T-helper 2 cell treated with Interferon-gamma antibody and Interleukin-4, amounts not matched to agents 100 ng/mL and 5 ng/mL, for 36 hours (primary cell): Measurements from ENCODE around the gene NSMCE1. TPM values are rescaled to one million over a fixed set of nuclear protein-coding genes. Genes with fewer than 3 reads are reported as not detected.
"Not testable (repeated sequence)": the region's sequence is repeated elsewhere in the genome, so short reads cannot be mapped to it uniquely, and the experiment has no call there.

Experiments used
- intact Hi-C: fragments of 100-400 bp; cut with micrococcal nuclease; formaldehyde crosslinking; loops from one replicate; pipeline ENCODE4 v1.15.1; 2023
- total RNA-seq: library from RNA; stranded (reverse); gene quantifications from 2 replicates; pipeline ENCODE4 v1.2.3, GENCODE V29; 2022

NSMCE1 gene
- total RNA-seq, 1 donor from 2014 or later: 123 TPM

DNA sequence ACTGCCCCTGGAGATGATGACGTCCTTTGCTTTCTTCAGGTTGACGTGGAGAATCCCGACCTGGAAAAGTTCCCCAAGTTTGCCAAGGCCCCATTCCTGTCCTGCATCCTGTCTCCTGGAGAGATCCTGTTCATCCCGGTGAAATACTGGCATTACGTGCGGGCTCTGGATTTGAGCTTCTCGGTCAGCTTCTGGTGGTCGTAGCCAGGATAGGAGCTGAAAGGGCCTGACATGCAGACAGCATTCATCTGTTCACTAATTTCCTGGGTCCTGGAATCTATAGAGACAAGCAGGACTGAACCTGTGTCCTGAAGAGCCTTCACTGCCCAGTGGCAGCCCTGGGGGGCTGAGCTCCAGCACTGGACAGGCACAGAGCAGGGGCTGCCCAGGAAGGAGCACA, 48.0 kb downstream of the NSMCE1 start:
- intact Hi-C loops: no loop called here

DNA sequence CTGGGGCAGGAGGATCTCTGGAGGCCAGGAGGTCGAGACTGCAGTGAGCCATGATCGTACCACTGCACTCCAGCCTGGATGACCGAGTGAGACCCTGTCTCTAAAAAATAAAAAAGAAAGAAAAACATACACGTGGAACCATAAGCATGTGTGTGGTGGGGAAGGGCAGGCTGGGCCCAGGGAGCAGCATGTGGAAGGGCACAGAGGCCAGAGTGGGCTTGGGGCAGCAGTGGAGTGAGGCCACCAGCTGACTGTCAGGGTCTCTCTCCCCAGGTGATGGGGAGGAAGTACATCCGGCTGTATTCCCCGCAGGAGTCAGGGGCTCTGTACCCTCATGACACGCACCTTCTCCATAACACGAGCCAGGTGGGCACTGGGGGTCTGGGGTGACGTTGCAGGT, 48.5 kb downstream of the NSMCE1 start:
- intact Hi-C loops: no loop called here

DNA sequence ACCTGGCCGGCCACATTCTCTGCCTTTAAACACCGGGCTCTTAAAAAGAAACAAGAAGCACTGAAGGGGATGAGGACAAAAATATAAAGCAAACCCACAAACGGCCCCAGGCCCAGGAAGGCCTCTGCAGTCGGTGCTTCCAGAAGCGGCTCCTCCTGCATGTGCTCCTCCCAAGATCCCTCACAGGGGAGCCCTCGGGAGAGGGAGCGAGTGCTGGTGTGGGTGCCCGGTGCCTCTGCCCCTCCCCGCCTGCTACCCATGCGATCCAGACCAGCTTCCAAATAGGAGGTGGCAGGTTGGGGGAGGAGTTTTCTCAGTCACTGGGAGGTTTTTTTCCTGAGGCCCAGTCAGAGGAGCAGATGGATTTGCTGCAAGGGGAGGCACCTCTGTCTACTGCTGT, 49.4 kb downstream of the NSMCE1 start:
- intact Hi-C loops: no loop called here

DNA sequence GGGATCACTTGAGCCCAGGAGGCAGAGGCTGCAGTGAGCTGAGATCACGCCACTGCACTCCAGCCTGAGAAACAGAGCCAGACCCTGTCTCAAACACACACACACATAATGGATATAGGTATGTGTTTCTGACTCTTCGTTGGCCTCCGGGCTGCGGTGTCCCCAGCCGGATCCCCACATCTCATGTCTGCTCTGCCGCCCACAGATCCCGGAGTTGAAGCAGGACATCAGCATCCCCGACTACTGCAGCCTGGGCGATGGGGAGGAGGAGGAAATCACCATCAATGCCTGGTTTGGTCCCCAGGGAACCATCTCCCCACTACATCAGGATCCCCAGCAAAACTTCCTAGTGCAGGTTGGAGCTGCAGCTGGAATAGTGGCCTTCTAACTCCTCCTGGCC, 49.8 kb downstream of the NSMCE1 start:
- intact Hi-C loops: no loop called here

DNA sequence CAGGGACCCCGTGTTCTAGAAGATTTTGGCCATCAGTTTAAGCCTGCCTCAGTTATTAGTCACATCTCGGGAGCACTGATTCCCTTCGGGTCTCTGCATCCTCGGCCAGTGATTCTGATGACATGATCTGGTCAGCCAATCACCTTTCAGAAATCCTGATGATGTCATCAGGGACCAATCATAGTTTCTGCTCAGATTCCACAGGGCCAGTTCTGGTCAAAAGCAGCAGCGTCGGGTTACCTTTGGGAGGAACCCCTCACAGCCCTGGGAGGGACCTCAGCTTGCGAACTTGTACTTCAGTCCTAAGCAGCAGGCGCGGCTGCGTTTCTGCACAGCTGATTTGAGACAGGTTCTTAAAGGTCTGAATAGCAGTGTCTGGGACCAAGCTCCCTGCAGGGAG, 51.3 kb downstream of the NSMCE1 start:
- intact Hi-C loops: no loop called here

DNA sequence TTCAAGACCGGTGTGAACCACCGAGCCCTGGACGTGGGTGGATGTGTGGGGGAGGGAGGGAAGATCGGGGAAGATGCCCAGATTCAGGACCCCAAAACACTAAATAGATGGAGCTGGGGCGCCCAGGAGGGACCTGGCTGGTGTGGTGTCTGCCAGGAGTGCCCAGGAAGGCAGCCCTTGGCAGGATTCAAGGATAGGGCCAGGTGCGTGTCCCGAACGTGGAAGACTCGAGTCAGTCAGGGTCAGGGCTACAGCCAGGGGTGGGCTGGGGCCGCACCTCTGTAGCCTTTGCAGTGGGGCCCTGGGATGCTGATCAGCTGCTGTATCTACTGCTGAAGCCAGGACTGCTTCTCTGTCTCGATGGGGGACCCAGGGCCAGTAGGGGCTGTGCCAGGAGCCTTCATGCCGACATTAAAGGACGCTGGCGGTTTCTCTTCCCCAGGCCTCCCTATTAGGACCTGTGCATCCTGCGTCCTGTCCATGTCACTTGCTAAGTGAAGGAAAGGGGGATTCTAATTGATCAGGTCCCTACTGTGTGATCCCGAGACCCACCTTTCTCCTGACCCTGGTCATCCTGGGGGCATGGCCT, 52.2 kb downstream of the NSMCE1 start:
- intact Hi-C loops: no loop called here

DNA sequence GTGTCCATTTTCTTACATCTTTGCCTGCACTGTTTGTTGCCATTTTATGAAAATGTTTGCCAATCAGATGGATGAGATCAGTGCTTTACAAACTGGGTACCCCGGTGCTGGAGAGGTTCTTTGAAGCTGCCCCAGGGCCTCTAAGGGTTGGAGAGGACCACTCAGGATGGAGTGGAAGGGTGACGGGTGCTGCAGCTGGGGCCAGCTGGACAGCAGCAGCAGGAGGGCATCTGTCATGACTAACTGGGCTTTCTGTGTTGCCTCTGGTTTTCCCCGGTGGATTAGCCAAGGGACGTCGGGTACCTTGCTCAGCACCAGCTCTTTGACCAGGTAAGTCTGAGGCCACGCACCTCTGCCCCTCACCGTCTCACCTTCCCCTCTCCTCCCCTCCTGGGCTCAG, 52.9 kb downstream of the NSMCE1 start:
- intact Hi-C loops: no loop called here

DNA sequence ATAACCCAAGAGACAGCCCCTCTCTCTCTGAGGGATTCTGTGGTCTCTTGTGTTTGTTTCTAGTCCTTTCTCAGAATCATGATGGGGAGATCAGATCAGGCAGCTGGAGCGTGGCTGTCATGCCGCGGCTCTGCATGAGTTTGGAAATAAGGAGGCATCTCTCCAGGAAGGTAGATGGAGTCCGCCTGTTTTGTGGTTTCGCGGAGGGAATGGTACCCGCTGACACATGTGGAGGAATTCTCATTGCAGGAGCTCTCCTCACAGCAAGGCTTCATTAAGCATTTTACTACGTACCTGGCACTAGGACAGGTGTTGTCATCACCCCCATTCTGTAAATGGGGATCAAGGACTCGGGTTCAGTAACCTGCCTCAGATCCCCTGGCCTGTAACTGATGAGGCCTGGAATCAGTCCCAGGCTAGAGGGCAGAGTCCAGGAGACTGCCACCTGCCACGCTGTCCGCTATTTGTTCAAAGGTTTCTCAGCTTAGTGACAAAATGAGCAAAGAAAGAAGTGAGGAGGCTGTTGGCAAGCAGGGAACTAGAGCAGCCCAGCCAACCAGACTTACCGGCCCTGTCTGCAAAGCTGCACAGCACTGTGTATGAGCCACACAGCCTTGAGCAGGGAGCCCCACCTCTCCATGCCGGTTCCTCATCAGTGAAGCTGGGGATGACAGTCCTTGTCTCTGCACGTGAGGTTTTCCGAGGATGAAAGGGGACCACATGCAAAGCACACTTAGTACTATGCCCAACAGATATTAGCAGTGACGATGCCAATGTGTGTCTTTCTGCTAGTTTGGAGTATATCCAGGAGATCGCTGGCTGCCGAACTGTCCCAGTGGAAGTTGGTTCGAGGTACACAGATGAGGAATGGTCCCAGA, 54.2 kb downstream of the NSMCE1 start:
- intact Hi-C loops: no loop called here

DNA sequence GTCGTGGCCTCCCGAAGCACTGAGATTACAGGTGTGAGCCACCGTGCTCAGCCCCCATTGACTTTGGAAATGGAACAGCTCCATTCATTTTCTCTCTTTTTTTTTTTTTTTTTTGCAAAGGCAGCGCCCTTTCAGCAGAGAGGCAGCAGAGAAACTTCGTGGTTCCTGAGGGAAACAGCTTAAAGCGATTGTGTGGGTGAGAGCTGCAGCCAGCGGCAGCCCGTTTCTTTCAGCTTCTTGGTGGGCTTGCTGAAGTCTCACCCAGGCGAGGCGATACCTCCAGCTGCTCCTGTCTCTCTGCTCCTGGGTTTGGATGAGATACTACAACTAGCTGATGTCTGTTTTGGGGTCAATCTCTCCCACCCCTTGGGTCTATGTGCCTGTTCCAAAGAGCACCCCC, 57.5 kb downstream of the NSMCE1 start:
- intact Hi-C loops: no loop called here

DNA sequence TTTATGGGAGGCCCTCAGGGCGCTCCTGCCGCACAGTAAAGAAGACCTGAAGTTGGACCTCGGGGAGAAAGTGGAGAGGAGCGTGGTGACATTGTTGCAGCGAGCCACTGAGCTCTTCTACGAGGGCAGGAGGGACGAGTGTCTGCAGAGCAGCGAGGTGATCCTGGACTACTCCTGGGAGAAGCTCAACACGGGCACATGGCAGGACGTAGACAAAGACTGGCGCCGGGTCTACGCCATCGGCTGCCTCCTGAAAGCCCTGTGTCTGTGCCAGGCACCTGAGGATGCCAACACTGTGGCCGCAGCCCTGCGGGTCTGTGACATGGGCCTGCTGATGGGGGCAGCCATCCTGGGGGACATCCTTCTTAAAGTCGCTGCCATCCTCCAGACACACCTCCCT, 58.4 kb downstream of the NSMCE1 start:
- intact Hi-C loops: no loop called here

DNA sequence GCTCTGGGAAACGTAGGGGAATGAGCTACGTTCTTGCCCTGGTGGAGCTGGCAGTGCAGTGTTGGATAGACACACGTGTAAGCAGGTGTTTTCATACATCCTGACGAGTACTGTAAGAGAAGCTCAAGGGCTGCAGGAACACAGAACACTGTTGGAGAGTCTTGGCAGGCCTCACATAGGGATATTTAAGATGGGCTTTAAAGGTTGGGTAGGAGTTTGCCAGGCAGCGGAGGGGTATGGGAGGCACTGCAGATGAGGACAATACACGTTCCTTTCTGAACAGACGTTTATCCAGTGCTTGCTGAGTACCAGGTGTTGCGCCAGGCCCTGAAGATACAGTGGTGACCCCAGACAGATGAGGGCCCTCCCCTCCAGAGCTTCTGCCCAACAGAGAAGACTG, 59.0 kb downstream of the NSMCE1 start:
- intact Hi-C loops: no loop called here

DNA sequence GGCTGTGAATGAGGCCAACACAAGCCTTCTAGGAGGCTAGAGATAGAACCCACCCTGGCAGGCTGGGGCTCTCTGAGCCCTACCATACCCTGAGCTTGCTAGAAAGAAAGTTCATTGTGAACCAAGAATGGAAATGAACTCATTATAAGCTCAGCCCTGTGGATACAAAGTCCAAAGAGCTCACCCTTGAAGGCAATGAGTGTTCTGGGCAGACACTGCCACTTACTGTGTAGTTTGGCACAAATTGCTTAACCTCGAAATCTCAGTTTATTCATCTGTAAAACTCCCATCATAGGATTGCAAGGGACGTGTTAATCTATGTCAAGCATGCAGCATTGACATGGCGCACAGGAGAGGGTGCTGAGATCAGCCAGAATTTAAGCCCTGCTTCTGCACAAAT, 59.8 kb downstream of the NSMCE1 start:
- intact Hi-C loops: no loop called here

DNA sequence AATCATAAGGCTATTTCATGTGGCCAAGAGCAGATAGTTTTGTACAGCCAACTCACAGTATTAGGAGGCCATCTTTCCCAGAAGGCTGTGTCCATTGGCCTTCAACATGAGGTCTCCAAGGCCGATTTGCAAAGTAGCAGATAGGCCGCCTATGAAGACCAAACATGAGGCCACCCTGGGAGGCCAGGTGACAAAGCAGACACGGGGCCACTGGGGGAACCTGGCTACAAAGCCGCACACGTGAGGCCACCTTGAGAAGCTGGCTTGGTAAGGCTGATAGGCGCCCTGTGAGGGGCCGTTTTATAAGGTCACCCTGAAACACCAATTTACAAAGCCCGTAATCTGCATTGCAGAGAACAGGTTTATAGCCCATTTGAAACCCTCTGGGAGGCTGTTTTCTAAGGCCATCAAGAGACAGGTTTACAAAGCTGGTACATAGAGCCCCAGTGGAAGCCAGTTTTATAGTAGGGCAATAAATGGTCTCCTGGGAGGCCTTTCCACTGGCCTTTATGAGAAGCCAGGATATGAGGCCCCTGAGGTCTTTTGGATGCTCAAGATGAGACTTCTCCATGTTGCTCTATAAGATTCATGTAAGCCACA, 60.4 kb downstream of the NSMCE1 start:
- intact Hi-C loops: no loop called here

DNA sequence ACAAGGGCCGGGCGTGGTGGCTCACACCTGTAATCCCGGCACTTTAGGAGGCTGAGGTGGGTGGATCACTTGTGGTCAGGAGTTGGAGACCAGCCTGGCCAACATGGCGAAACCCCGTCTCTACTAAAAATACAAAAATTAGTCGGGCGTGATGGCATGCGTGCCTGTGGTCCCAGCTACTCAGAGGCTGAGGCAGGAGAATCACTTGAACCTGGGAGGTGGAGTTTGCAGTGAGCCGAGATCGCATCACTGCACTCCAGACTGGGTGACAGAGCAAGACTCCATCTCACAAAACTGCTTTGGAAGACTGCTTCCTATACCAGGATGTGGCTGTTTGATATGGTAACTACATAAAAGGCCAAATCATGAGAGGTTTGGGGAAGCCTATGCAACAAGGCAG, 61.5 kb downstream of the NSMCE1 start:
- intact Hi-C loops: not testable (repeated sequence)

DNA sequence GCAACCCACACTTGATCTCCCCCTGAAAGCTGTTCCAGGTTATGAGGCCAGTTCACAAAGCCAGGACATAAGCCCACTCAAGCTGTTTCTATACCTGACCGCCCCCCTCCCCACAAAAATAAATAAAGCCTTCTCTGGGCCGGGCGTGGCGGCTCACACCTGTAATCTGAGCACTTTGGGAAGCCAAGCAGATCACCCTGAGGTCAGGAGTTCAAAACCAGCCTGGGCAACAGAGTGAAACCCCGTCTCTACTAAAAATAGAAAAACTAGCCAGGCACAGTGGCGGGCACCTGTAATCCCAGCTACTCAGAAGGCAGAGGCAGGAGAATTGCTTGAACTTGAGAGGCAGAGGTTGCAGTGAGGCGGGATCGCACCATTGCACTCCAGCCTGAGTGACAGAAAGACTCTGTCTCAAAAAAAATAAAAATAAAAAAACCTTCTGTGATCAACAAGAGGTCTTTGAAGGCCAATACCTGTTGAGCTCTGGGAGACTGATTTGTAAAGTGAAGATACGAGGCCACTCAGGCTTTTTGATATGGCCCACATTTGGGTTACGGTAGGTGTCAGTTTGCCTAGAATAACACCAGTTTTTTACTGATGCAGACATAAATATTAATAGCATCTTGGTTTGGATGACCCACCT, 63.0 kb downstream of the NSMCE1 start:
- intact Hi-C loops: no loop called here

DNA sequence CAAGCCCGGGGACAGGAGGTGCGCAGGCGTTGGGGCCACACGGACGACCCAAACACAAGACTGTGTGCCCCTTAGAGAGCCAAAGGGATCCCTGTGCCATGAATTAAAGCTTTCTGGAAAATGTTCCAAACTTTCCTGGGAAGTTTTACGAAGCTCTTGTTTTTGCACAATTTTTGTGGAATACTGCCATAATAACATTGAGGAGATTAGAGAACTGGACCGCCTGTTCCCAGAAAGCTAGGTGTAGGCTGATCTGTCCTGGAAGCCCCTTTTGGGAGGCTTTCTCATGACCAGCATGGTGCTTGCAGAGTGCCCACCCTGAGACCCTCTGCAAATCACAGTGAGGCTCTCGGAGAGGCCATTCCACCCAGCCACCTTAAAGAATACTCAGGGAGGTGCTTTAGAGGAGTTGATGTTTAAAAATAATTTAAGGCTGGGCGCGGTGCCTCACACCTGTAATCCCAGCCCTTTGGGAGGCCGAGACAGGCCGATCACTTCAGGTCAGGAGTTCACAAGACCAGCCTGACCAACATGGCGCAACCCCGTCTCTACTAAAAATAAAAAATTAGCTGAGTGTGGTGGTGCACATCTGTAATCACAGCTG, 64.2 kb downstream of the NSMCE1 start:
- intact Hi-C loops: no loop called here

DNA sequence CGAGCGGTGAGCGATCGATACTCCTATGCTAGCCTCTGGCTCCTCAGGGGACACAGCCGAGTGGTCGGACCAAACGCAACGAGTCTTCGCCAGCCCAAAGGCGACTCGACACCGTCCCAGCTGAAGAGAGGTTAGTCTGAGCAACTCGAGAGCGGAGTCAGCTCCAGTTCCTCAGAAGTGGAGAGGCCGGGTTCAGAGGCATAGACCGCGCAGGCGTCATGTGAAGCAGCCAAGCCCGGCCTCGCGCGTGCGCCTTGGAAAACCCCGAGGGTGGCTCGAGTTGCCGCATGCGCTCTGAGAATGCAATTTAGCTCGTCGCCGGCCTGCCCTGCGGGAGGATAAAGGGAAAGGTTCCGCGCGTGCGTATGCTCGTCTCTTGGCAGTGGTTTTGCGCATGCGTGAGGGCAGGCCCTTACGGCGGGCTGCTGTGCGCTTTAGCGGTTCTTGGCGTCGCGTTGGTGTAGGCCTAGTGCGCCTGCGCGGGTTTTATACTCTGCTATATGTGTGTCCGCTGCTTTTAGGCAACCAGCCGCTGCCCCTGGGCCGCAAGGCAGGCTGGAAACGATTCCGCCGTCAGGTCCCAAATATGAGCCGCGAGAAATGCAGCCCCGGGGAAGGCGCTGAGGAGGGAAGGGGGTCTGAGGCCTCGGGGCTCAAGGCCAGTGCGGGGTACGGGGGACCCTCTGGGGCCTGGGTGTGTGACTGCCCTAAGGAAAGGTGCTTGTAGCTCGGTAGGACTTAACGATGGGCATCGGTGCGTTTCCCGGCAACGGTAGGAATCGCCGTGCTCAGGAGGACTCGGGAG, 64.9 kb downstream of the NSMCE1 start, which contains the start of gene KDM8:
Gene KDM8, plus strand, starts transcription at position 20 of the 805 bp plus-strand sequence. CDS start 6,598 bp downstream, outside the sequence.
- intact Hi-C loops: loop anchor here (1.0 to 2.0 kb wide), 5 partner anchors 24 to 347 kb away; partner anchors contain the start of gene KATNIP

DNA sequence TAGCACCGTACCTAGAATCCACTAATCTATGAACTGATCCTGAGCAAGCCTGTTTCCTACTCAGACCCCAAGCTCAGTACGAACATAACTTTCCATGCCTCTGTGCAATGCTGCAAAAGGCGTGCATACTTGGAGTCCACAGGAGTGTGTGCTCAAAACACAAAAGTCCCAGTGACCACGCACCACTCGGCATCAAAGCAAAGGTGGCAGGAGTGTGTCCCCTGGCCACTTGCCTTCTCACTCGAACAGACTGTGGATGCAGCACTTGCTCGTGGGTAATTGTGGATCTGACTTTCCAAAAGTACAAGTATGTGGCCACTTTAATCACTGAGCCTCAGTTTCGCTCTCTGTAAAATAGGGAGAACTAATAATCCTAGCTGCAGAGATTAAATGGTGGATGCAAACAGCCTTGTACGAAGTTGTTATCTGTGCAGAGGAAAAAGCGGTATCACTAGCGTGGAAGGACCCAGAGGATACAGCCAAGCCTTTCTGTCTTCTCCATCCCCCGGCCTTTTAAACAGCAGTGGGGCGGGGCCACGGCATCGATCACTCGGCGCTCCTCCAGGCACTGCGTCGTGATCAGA, 65.6 kb downstream of the NSMCE1 start:
- intact Hi-C loops: loop anchor here (1.0 to 2.0 kb wide), 5 partner anchors 24 to 347 kb away; partner anchors contain the start of gene KATNIP

DNA sequence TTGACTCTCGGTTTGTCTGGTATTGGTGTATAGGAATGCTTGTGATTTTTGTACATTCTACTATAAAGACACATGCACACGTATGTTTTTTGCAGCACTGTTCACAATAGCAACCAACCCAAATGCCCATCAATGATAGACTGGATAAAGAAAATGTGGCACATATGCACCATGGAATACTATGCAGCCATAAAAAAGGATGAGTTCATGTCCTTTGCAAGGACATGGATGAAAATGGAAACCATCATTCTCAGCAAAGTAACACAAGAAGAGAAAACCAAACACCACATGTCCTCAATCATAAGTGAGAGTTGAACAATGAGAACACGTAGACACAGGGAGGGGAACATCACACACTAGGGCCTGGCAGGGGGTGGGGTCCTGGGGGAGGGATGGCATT, 67.7 kb downstream of the NSMCE1 start:
- intact Hi-C loops: not testable (repeated sequence)

DNA sequence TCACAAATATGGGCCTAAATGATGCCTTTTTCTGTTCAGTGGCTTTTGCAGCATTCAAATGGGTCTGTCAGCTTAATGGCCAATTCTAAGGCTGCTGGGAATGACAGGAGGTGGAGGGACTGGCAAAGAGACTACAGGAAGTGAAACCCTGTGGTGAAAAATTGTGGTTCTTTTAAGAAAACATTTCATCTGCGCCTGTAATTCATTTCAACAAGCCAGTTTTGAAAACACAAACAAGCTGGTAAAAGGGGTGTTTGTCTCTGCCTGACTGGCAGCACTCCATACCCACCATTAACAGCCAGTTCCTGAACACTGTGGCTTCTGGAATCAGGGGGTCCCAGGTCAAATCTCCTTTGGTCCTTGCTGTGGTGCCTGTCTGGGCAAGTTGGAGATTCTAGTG, 68.8 kb downstream of the NSMCE1 start:
- intact Hi-C loops: loop anchor here (10.0 kb wide), 1 partner anchor 1095 kb away; the partner anchor contains the start of gene SBK1
